ENCODE measurements around the gene EHMT1.

- TF ChIP-seq, protein P1, sequence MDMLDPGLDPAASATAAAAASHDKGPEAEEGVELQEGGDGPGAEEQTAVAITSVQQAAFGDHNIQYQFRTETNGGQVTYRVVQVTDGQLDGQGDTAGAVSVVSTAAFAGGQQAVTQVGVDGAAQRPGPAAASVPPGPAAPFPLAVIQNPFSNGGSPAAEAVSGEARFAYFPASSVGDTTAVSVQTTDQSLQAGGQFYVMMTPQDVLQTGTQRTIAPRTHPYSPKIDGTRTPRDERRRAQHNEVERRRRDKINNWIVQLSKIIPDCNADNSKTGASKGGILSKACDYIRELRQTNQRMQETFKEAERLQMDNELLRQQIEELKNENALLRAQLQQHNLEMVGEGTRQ (IDR thresholded peaks at IDR 0.05; ENCODE audit: low read depth, low read length), result no peak
- TF ChIP-seq, protein P1 (CRISPR knock-in tag; IDR thresholded peaks at IDR 0.05; ENCODE audit: borderline replicate concordance), result no peak
- TF ChIP-seq ESRRA (CRISPR knock-in tag; IDR thresholded peaks at IDR 0.05; ENCODE audit: low read depth), result no peak
- TF ChIP-seq RAD21 (CRISPR knock-in tag; IDR thresholded peaks at IDR 0.05), result no peak
- TF ChIP-seq POLR2AphosphoS5 (IDR thresholded peaks at IDR 0.05; ENCODE audit: low read depth, low read length), result no peak
Observed at GRCh38 chr9:137660144-137660543, 41.3 kb downstream of the EHMT1 start.

Measured in HepG2 (cell line).